Osteocyte (in vitro differentiated cells): ENCODE data around the gene NUFIP2. TPM values are rescaled to one million over a fixed set of nuclear protein-coding genes. Genes with fewer than 3 reads are reported as not detected.

Experiments used
- DNase-seq: peaks from one replicate; pipeline ENCODE4 v3.0.0; 2021; ENCODE audit warnings: mixed read lengths; ENCODE audit not compliant: unreplicated experiment; ENCODE audit errors: extremely low spot score
- H3K27ac Mint-ChIP-seq: one replicate; pipeline ENCODE4 v1.8.0; 2021; ENCODE audit warnings: mild to moderate bottlenecking, mixed read lengths; ENCODE audit not compliant: unreplicated experiment
- H3K27me3 Mint-ChIP-seq: one replicate; pipeline ENCODE4 v1.8.0; 2021; ENCODE audit warnings: mixed read lengths; ENCODE audit not compliant: unreplicated experiment
- H3K36me3 Mint-ChIP-seq: one replicate; pipeline ENCODE4 v1.8.0; 2021; ENCODE audit warnings: mixed read lengths; ENCODE audit not compliant: unreplicated experiment
- H3K4me1 Mint-ChIP-seq: one replicate; pipeline ENCODE4 v1.8.0; 2021; ENCODE audit warnings: mixed read lengths; ENCODE audit not compliant: unreplicated experiment
- H3K4me3 Mint-ChIP-seq: one replicate; pipeline ENCODE4 v1.8.0; 2021; ENCODE audit warnings: mild to moderate bottlenecking, moderate library complexity, mixed read lengths; ENCODE audit not compliant: unreplicated experiment
- H3K9me3 Mint-ChIP-seq: one replicate; pipeline ENCODE4 v1.8.0; 2021; ENCODE audit warnings: mixed read lengths; ENCODE audit not compliant: unreplicated experiment
- total RNA-seq: library from RNA; stranded (reverse); gene quantifications from 2 replicates; pipeline ENCODE4 v1.2.1, GENCODE V29; 2021
- TF ChIP-seq, protein P1 (sequence below): fragments of 200-600 bp; sonication (generic); IDR thresholded peaks from 2 replicates; pipeline ENCODE4 v1.5.0; 2021; ENCODE audit warnings: antibody characterized with exemption, mild to moderate bottlenecking, moderate library complexity

NUFIP2 gene
- total RNA-seq, 1 donor from 2014 or later: 46.8 TPM

DNA sequence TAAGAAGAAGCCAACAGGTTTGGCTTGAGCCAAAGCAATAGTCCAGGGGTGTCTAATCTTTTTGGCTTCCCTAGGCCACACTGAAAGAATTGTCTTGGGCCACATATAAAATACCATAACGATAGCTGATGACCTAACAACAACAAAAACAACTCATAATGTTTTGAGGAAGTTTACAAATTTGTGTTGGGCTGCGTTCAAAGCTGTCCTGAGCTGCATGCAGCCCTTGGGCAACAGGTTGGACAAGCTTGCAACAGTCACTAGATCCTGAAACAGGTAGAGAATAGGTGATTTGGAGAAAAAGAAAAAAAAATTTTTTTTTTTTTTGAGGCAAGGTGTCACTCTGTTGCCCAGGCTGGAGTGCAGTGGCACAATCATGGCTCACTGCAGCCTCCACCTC, 42.8 kb downstream of the NUFIP2 start:
- peaks cover 14% of the 10 kb centered on the region for H3K4me1 Mint-ChIP-seq
- no peak overlapping the region for H3K4me3 Mint-ChIP-seq
- TF ChIP-seq, protein P1, sequence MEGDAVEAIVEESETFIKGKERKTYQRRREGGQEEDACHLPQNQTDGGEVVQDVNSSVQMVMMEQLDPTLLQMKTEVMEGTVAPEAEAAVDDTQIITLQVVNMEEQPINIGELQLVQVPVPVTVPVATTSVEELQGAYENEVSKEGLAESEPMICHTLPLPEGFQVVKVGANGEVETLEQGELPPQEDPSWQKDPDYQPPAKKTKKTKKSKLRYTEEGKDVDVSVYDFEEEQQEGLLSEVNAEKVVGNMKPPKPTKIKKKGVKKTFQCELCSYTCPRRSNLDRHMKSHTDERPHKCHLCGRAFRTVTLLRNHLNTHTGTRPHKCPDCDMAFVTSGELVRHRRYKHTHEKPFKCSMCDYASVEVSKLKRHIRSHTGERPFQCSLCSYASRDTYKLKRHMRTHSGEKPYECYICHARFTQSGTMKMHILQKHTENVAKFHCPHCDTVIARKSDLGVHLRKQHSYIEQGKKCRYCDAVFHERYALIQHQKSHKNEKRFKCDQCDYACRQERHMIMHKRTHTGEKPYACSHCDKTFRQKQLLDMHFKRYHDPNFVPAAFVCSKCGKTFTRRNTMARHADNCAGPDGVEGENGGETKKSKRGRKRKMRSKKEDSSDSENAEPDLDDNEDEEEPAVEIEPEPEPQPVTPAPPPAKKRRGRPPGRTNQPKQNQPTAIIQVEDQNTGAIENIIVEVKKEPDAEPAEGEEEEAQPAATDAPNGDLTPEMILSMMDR: no peak
- peaks cover 4% of the 10 kb centered on the region for H3K36me3 Mint-ChIP-seq
- no peaks in the 10 kb centered on the region for H3K27me3 Mint-ChIP-seq
- no peak for DNase-seq
- H3K27ac Mint-ChIP-seq: no peak overlapping the region
- H3K9me3 Mint-ChIP-seq: no peaks in the 10 kb centered on the region

DNA sequence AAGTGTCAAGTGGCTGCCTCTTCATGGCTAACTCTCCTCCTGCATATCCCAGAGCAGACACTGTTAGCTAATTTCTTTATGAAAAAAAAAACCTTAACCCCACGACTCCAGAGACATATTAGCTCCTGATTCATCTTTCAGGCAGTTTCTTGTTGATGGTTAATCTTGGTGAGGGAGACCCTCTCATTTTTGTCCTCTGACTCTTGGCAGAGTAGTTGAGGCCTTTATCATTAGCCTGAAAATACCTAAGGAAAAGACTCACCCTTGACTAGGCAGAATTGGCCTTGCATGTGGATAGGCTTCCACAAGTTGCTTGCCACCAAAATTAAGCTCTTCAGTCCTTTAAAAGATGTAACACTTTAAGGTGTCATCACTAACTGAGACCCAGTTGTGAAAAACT, 43.3 kb downstream of the NUFIP2 start:
- TF ChIP-seq, protein P1: no peak
- H3K4me3 Mint-ChIP-seq: no peak overlapping the region
- H3K36me3 Mint-ChIP-seq: peaks cover 2% of the 10 kb centered on the region
- DNase-seq: no peak
- H3K27me3 Mint-ChIP-seq: no peaks in the 10 kb centered on the region
- no peaks in the 10 kb centered on the region for H3K9me3 Mint-ChIP-seq
- no peak overlapping the region for H3K27ac Mint-ChIP-seq
- H3K4me1 Mint-ChIP-seq: peaks cover 11% of the 10 kb centered on the region

DNA sequence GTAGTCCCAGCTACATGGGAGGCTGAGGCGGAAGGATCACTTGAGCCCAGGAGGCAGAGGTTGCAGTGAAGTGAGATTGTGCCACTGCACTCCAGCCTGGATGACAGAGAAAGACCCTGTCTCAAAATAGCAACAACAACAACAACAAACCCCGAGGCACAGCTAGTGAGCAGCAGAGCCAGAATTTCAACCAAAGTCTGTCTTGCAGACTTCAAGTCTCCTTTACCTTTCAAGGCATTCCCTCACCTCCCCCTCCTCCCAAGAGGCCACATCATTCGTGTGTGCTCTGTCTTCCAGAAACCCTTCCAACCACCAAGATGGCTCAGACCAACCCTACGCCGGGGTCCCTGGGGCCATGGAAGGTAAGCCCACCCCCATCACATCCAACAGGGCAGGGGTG, 45.1 kb downstream of the NUFIP2 start:
- peaks cover 9% of the 10 kb centered on the region for H3K4me1 Mint-ChIP-seq
- peak; percentile 77 for DNase-seq
- TF ChIP-seq, protein P1: no peak
- no peak overlapping the region for H3K27ac Mint-ChIP-seq
- H3K4me3 Mint-ChIP-seq: no peak overlapping the region
- no peaks in the 10 kb centered on the region for H3K36me3 Mint-ChIP-seq
- no peaks in the 10 kb centered on the region for H3K27me3 Mint-ChIP-seq
- no peaks in the 10 kb centered on the region for H3K9me3 Mint-ChIP-seq

DNA sequence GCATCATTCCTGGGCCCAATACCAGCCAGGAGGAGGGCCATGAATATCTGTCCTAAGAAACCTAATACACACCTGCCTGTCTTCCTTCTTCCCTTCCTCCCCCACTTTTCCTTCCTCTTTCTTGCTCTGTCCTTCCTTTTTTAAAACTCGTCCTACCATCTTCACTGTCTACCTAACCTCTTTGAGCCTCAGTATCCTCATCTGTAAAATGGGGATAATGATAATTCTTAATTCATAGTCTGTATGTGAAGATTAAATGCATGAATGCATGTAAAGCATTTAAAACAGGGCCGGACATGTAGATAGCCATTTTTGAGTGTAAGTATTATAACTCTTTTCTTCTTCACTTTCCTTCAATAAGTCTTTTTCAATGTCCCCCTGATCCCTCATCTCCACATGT, 46.7 kb downstream of the NUFIP2 start:
- DNase-seq: no peak
- Mint-ChIP-seq H3K4me1 (peaks cover 13% of the 10 kb centered on the region), H3K27ac (no peak overlapping the region), H3K27me3 (no peaks in the 10 kb centered on the region), H3K36me3 (no peaks in the 10 kb centered on the region), H3K9me3 (no peaks in the 10 kb centered on the region), H3K4me3 (no peak overlapping the region)
- TF ChIP-seq, protein P1: no peak

DNA sequence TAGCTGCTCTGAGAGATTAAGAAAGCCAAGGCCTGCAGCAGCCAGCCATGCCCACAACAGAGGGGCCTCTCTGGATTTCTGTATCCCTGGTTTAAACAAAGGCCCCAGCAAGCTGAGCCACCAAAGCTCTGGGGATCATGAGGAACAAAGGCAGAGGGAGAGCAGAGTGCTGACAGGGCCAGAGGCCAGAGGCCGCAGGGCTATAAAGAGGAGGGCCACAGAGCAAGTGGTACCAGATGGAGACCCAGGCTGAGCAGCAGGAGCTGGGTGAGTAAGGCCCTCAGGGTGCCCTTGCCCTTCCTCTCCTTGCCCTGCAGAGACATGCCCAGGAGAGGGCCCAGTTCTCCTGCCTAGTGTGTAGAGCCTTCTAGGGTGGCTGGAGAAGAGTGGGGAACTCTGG, 47.3 kb downstream of the NUFIP2 start, which contains the start of gene CRYBA1:
CRYBA1 (plus strand) TSS at position 232 of the 400 bp plus-strand sequence; CDS start at position 237, 5 bp downstream.
- Mint-ChIP-seq H3K36me3 (no peaks in the 10 kb centered on the region), H3K27me3 (no peaks in the 10 kb centered on the region), H3K27ac (no peak within 1 kb of the TSS), H3K4me3 (no peak within 1 kb of the TSS), H3K4me1 (peaks cover 17% of the 10 kb centered on the region), H3K9me3 (no peaks in the 10 kb centered on the region)
- DNase-seq: no peak
- TF ChIP-seq, protein P1: no peak
